EH (cell line): ENCODE results near the gene OR2A42.
"Not testable (repeated sequence)": the region's sequence is repeated elsewhere in the genome, so short reads cannot be mapped to it uniquely, and the experiment has no call there.

Source experiments
- DNase-seq: peaks from one replicate; pipeline ENCODE4 v3.0.0-alpha.2; 2015; ENCODE audit warnings: low read depth

The OR2A42 gene, protein sequence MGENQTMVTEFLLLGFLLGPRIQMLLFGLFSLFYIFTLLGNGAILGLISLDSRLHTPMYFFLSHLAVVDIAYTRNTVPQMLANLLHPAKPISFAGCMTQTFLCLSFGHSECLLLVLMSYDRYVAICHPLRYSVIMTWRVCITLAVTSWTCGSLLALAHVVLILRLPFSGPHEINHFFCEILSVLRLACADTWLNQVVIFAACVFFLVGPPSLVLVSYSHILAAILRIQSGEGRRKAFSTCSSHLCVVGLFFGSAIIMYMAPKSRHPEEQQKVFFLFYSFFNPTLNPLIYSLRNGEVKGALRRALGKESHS

DNA sequence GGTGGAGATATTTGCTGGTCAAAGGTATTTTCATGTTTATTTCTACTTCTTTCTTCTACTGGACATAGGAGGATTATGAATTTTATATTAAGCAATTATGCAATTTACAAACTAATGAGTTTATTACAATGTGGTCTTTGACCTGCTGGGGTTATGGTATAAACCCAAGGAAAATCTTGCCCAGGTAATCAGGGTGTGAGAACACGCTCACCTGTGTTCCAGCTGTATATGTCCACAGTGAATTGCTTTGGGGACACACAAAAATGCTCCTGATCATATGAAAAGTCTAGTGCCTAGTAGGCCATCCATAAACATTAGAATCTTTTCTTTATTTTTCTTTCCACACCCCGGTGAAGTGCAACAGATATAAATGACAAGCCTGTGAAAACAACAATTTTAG is at the start of gene OR2A42:
TSS of gene OR2A42 (minus strand) at position 241 of the 400 bp plus-strand sequence. CDS start 6,762 bp downstream, outside the sequence.
- not testable (repeated sequence) for DNase-seq

DNA sequence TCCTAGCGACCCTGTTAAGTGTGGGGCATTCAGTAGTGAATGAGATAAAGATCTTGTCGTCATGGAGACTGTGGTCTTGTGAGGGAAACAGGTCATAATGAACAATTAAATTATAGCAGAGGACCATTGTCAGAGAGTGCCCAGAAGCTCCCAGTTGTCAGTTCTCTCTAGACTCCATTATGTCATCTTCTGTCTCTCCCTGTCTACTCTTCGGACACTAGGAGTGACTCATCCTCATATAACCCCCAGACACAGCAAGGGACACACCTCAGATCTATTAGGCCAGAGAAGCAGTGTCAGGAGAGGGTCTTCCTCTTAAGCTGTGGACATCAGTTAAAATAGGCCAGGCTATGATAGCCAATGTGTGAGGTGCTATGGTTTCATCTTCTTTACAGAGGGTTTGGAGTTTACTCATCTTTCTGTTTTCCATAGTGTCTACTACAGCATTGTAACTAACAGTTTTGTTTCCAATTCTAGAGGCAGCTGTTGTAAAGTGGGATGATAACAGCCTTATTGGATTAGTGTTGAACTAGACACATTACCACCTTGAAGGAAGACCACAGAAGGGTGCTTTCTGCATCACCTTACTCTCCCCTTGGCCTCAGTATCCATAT is 47.9 kb upstream of the OR2A42 start:
- DNase-seq = not testable (repeated sequence)

DNA sequence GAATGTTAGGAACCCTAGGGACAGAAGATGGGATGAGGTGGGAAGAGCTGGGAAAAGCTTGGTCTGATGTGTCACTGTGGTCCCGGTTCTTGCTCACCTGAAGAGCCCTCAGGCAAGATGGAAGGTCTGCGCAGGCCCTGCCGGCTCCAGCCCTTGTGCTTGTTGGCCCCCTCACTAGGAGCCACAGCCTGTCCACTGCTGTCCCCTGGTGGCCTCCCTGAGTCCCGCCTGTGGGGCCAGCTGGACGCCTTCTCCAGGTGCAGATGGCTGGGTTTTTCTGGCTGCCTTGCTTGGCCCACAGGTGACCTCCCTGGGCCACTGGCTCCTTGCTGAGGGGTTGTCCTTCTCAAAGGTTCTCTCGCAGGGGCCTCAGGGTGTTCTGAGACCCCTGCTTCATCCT is 44.3 kb upstream of the OR2A42 start:
- not testable (repeated sequence) for DNase-seq

DNA sequence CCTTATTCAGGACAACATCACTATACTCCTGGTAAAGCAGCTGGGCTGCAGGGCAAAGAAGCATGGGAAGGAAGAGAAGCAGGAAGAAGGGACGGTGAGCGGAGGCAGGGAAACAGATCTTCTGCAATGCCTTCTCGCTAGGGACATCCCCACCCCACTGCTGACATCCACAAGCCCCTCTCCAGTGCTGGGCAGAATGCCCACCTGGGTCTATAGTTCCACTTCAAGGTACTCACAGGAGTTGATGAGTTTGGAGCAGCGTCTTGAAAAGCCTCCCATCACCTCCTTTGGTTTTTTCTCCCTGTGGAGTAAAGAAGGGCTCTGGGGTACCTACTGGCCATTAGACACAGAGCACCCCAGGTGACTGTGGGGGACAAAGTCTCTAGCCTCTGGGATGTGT is 43.1 kb upstream of the OR2A42 start:
- DNase-seq = not testable (repeated sequence)

DNA sequence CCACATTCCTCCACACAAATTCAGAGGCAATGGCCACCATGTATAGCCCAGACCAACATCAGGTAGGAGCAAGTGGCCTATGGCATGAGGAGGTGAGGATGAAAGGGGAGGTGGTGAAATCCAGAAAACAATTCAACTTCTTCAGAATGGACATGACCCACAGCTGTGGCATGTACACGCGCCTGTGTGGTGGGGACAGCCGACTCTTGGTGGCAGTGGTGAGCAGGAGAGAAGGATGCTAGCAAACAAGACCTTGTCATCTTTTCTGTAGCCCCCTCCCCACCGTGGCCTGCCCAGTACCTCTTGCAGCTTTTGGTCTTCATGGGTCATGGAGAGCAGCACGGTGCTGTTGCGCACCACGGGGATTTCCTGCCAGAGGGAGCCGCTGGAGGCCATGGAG is 42.6 kb upstream of the OR2A42 start:
- DNase-seq = not testable (repeated sequence)

DNA sequence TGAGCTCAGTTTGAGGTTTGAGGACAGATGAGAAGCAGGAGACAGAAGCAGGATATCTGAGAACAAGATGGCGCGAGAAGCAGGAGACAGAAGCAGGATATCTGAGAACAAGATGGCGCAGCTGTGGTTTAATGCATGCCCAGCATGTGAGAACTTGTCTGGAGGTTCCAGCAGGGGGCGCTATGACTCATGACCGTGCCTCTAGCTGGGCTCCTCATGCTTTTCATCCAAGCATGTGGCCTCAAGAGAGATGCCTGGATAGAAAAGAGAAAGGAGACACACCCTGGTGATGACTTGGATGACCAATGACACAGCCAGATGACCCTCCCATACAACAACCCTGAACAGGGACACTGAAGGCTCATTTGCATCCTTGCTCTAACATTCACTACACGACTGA is 40.6 kb upstream of the OR2A42 start:
- DNase-seq = not testable (repeated sequence)

DNA sequence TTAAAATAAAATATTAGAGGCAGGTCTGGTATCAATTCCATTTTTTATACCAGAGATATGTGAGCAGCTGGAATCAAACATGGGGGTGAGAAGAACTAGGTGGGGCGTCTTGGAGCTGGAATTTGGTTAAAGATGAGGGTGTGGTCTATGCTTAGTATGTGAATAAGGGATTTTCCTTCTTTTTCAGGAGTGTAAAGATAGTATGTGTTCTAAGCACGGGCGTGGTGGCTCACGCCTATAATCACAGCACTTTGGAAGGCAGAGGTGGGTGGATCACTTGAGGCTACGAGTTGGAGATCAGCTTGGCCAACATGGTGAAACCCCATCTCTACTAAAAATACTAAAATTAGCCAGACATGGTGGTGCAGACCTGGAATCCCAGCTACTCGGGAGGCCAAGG is 35.9 kb upstream of the OR2A42 start:
- not testable (repeated sequence) for DNase-seq

DNA sequence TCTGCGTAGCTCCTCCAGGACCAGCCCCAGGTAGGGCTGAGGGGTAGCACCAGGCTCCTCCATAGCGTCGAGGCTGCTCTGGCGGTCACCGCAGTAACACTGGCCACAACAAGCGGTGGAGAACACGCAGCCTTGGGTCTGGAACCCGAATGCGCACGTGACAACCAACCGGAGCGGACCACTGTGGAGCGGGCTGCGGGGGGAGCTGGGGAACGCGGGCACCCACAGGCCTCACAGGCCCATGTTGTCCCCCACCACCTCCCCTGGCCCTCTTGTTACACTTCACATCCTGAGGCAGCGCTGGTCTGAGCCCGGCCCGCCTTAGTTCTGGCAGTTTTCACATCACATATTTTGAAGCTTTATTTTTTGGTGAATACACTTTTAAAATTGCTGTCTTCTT is 29.8 kb upstream of the OR2A42 start, which contains the start of gene CTAGE8:
TSS of gene CTAGE8 (minus strand) at position 101 of the 400 bp plus-strand sequence. CDS start at position 63, 38 bp downstream.
- not testable (repeated sequence) for DNase-seq

DNA sequence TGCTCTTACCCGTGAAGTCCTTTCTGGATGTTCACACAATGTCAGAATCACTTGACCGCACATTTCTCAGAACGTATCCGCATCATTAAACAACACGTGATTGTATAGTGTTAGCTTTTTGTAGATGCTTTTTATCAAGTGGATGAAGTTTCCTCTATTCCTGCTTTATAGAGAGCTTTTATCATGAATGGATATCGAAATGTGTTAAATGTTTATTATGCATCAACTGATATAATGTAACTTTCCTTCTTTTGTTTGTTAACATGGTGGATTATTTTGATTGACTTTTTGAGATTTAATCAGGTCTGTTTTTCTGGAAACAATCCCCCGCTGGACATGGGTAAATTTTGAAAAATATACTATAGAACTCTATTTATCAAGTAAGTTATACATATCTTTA is 25.3 kb upstream of the OR2A42 start, which contains the start of gene OR2A7:
TSS of gene OR2A7 (minus strand) at position 101 of the 400 bp plus-strand sequence. CDS start 5,164 bp downstream, outside the sequence.
- not testable (repeated sequence) for DNase-seq

DNA sequence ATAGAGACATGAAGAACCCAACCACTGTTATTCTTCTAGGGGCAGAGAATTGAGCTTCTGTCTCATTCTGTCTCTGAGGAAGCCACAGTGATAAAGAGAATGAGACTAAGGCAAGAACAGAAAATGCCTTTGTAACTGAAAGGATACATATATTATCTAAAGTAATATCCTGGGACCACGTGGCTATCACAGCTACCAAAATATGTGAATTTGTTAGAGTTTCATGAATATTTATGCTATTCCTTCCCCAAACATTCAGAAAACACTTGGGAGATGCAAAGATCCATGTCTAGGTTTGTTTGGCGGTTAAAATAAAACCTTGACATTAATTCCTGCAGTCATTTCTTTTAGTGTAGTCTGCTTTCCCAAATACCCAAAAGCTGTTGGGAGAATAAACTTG is 22.7 kb upstream of the OR2A42 start:
- DNase-seq = not testable (repeated sequence)

DNA sequence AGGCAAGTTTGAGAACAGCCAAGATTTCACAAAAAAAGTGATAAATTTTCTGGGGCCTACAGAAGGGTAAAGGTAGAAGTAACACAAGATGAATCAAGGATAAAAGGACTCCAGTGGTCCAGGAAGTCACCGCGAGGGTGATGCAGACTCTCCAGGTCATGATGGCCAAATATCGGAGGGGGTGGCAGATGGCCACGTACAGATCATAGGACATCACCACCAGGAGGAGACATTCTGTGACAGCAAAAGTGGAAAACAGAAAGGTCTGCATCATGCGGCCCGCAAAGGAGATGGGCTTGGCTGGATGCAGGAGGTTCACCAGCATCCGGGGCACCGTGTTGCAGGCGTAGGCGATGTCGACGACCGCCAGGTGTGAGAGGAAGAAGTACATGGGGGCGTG is 19.7 kb upstream of the OR2A42 start:
- DNase-seq = not testable (repeated sequence)

DNA sequence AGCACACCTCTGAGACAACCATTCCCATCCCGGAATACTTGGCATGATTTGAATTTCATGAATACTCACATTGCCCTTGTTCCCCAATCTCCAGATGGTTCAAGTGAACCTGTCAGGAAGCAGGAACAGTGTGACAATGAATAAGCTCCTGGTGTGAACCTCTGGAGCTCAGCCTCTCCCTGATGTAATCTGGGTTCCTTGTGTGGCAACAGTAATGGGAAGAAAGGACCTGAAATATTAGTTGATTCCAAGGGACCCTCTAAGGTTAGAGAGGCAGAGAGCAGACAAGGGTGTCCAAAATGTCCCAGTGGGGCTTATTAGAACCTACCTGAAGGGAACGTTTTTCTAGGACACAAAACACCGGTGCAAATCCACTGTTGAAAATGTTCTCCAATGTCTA is 16.7 kb upstream of the OR2A42 start:
- DNase-seq = no peak

DNA sequence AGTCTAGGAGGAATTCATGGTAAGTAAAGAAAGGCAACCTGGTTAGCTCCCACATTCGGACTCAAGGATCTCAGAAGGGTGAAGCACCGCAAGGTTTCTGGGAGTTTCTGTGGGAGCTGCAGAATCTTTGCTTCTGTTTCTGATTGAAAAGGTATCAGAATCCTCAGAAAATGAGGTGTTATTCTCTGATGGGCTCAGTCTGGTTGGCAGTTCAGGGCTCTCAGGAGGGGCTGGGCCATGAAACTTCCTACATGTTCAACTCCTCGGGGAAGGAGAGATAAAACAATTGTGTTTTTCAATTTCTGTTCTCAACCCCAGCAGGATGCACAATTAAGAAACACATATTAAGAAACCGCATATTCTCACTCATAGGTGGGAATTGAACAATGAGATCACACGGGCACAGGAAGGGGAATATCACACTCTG is 16.1 kb upstream of the OR2A42 start:
- DNase-seq = no peak

DNA sequence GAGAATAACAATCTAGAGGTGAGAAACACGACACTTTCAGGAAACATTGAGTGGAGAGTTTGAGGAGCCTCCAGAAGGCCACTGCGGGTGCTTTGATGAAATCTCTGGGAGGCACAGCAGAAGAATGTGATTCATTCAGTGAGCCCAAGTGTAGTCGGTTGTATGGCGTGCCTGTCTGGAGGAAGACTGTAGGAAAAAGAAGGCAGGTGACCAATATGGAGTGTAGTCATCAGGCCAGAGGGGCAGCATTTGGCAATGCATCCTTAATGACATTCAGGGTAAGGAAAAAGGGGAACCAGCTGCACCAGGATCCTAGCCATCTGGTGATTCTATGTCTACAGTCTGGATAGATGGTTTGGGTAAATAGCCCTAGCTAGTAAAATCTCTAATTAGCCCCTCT is 12.9 kb upstream of the OR2A42 start:
- DNase-seq = not testable (repeated sequence)

DNA sequence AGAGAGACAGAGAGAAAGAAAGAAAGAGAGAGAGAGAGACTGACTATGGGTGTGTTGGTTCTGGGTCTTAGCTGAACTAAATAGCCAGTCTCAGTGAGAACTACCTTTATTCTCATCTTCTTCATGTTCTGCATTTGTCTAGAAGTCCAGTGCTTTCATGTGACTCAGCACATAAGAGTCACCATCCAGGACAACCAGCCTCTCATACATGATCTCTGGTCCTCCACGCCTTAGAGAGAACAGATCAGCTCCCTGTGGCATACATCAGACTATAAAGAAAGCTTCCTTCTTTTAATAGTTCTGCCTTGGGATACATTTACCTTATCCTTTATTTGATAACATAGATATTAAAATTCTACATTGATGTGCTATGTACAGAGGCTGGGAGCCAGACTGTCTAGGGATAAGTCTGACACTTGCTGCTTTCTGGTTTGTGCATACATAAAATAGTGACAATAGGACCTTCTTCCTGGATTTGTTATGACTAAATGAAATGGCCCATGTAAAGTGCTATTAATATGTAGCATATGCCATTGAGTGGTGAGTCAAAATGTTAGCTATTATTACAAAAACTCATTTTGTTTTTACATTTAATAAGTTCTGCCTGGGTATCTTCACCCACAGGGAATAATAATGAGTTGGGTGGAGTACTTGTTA is 8.4 kb upstream of the OR2A42 start:
- not testable (repeated sequence) for DNase-seq

DNA sequence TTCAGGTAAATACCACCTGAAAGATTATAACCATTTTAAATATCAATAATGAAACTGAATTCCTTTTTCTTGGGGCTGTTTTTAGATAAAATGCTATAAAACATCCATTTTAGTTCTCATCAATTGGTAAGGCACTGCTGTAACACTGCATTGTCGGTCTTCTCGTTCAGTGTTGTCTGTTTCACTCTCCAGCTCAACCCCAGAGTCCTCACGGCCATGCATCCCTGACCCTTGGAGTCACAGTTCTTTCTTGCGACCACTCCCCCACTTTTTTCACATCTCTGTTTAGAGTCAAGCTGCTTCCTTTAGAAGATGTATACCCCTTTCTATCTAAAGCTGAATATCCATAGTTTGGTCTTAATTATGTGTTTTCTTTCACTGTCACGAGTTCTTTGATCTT is 7.6 kb upstream of the OR2A42 start:
- DNase-seq = not testable (repeated sequence)

DNA sequence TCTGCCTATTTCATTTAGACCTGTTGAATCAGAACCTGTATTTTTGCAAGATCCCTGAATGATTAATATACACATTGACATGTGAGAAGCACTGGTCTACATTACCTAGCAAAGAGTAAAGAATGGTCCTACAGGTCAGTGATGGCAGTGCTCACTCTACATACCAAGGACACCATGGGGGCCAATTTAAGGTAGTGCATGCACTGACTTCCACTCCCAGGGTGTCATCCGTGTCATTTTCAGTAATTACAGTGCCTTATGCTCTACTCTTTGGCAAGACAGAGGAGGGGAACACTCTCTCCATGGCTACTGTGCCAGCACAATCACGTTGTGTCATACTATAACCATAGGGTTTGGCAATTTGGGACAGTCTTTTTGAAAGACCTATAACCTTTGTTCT is 6.0 kb upstream of the OR2A42 start:
- not testable (repeated sequence) for DNase-seq

DNA sequence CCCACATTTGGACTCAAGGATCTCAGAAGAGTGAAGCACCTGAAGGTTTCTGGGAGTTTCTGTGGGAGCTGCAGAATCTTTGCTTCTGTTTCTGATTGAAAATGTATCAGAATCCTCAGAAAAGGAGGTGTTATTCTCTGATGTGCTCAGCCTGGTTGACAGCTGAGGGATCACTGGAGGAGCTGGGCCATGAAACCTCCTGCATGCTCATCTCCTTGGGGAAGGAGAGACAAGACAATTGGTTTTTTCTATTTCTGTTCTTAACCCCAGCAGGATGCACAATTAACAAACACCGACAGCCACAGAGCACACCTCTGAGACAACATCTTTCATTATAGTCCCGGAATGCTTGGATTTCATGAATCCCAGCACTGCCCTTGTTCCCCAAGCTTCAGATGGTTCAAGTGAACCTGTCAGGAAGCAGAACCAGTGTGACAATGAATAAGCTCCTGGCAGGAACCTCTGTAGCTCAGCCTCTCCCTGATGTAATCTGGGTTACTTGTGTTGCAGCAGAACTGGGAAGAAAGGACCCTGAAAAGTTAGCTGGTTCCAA is 799 bp downstream of the OR2A42 start:
- not testable (repeated sequence) for DNase-seq

DNA sequence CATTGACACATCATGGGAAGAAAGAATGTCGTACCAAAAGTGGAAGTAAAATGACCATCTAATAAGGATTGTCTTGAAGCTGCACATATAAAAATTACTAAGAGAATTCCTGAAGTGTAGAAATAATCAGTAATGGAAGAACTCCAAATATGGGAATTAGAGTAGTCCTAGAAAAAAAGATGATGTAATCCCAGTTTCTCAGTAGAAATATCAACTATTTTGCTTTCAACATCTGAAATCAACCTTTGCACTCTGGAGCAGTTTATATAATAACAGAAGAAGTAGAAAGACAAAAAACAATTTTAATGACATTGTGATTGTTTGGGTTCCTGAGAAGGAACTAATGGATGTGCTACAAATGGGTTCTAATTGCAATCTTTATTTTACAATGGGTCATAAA is 6.4 kb downstream of the OR2A42 start:
- DNase-seq = not testable (repeated sequence)

DNA sequence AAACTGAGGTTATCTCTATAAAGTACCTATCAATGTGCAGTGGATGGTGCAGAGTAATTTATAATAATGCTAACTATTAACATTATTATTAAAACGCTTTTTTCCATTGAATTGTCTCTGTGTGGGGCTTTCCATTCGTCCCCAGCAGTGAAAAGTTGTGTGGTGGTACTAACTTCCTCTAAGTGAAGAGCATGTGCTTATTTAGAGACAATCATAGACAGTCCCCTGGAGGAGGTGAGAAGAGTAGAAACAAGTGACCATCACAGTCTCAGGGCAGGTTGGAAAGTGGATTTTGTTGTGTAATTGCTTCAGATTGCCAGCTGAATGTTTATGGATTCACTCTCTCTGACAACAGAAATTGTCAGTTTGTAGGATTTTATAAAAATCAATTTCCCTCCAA is 8.4 kb downstream of the OR2A42 start:
- DNase-seq = not testable (repeated sequence)

DNA sequence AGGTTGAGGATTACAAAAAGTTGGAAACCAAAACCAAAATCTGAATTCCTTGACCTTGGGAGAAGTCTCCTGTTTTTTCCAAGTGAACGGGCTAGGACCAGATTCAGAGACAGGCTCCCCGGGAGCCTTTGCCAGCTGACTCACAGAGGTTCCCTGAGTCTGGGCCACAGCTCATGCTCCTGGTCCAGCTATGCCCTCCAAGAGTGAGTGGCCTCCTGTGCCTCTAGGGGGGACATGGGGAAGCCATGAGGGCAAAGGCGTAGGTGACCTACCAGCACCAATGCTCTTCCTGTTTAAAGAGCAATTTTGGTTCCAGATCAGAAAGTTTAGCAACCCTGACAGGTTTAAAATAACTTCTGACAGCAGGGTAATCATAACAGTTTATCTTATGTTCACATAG is 10.6 kb downstream of the OR2A42 start:
- not testable (repeated sequence) for DNase-seq

DNA sequence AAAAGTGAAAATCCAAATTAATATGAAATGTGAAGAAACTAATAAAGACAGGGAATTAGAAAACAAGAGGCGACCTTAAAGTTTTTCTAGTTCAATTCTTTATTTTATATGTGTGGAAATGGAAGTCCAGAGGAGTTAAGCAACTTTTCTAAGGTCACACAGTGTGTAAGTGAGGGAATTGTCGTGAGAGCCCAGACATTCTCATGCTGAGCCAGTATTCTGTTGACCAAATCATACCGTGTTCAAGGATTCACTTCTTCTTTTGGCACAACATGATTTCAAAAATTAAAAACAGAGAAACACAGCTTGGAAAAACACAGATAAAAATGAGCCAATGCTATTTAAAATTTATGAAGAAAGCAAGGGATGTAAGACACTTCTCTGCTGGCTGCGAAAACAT is 12.5 kb downstream of the OR2A42 start:
- not testable (repeated sequence) for DNase-seq
